Measurements from ENCODE around the gene MAN2B2. TPM values are rescaled to one million over a fixed set of nuclear protein-coding genes. Genes with fewer than 3 reads are reported as not detected.
"Not testable (repeated sequence)": the region's sequence is repeated elsewhere in the genome, so short reads cannot be mapped to it uniquely, and the experiment has no call there.

Gene MAN2B2
- total and polyA plus RNA-seq, 9 of the 15 experiments (the other 6 are each of a cell fraction or from before 2014, with no cell fraction given) = 0.21 to 8.8 (median 3.7) TPM

DNA sequence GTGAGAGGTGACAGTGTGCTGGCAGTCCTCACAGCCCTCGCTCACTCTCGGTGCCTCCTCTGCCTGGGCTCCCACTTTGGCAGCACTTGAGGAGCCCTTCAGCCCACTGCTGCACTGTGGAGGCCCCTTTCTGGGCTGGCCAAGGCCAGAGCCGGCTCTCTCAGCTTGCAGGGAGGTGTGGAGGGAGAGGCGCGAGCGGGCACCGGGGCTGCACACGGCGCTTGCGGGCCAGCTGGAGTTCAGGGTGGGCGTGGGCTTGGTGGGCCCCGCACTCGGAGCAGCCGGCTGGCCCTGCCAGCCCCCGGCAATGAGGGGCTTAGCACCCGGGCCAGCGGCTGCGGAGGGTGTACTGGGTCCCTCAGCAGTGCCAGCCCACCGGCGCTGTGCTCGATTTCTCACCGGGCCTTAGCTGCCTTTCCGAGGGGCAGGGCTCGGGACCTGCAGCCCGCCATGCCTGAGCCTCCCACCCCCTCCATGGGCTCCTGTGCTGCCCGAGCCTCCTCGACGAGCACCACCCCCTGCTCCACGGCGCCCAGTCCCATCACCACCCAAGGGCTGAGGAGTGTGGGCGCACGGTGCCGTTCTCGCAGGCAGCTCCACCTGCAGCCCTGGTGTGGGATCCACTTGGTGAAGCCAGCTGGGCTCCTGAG, 97.7 kb downstream of the MAN2B2 start:
- ATAC-seq; H3K9me3 ChIP-seq (replicated peaks; ENCODE audit: control insufficient read depth, insufficient read depth, low read depth, low read length); FAIRE-seq; H3K9me1 ChIP-seq (ENCODE audit: control insufficient read depth, insufficient read depth, low read length); H3K4me2 ChIP-seq (ENCODE audit: insufficient read depth, low read length); BruUV-seq (replicated peaks); CTCF ChIA-PET (ENCODE audit: low intra/inter-chr PET ratio); in situ Hi-C loops (cut with MboI); H3K27me3 ChIP-seq (ENCODE audit: control insufficient read depth in 2 of 2, insufficient read depth in 2 of 2, low read length in 2 of 2); DNase-seq (ENCODE audit: extremely low read depth in 1 of 4, low spot score in 3 of 4); H3K4me3 ChIP-seq; intact Hi-C loops (cut with micrococcal nuclease); H3K9ac ChIP-seq (ENCODE audit: insufficient read depth in 1 of 2, low read depth in 2 of 2, low read length in 2 of 2): not testable (repeated sequence)
- peaks cover 28% of the 10 kb centered on the region; the same call in 1 of the 2 replicates for H4K20me1 ChIP-seq (replicated peaks; ENCODE audit: control insufficient read depth, insufficient read depth, low read length)
- H3K27ac ChIP-seq (ENCODE audit: extremely low read depth, low read depth, low read length) = peak overlapping the region; percentile 56
- peaks cover 26 to 33% of the 10 kb centered on the region in 2 experiments for H3K4me1 ChIP-seq (replicated peaks in 1 of 2; ENCODE audit: control insufficient read depth in 2 of 2, insufficient read depth in 2 of 2, low read length in 2 of 2)
- POLR2A ChIA-PET = interaction anchor here (0.7 to 5.4 kb wide), 17 partner anchors 8 to 240 kb away, joined by 3 to 40 read pairs (median 8); partner anchors contain the start of genes MAN2B2, MRFAP1 and S100P
- peaks cover 29% of the 10 kb centered on the region for H3K36me3 ChIP-seq (ENCODE audit: control insufficient read depth, insufficient read depth, low read length)
- 95% methylated on average over 8 of the region's 34 CpGs for WGBS (ENCODE audit: insufficient coverage, low coverage, missing lambda C conversion rate)
- H2AFZ ChIP-seq (ENCODE audit: low read depth, low read length) = 0 out of 2 replicates have a peak overlapping the region, but pooled peaks have one; percentile 56
- TF ChIP-seq TRIM24 (IDR thresholded peaks at IDR 0.05) = 0 out of 4 replicates have a peak, but pooled peaks of 1 of the 2 experiments have one; percentile 42
- 0 out of 2 replicates have a peak, but pooled peaks have one; percentile 46 for TF ChIP-seq CBX1 (IDR thresholded peaks at IDR 0.05; ENCODE audit: low read depth)
- H3K79me2 ChIP-seq (ENCODE audit: control insufficient read depth, insufficient read depth, low read length) = peaks cover 38% of the 10 kb centered on the region

Other genes with a start within 250 kb of the MAN2B2 start
- gene PPP2R2C, start 102.6 kb upstream of the MAN2B2 start, total RNA-seq (2014; rRNA removed) = not detected in 2 replicates
- gene PPP2R2C, start 102.6 kb upstream of the MAN2B2 start, total RNA-seq (2014; rRNA removed; fragmentation: Illumina TruSeq; extraction: Trizol) = not detected in 2 replicates
- not detected in 2 replicates for gene PPP2R2C, start 102.6 kb upstream of the MAN2B2 start, total RNA-seq (2015; rRNA removed; fragmentation: Illumina TruSeq; extraction: Trizol)
- gene PPP2R2C, start 102.6 kb upstream of the MAN2B2 start, total RNA-seq (2021) = 0.04 TPM in 1 of 2 replicates, not detected in the other
- gene PPP2R2C, start 102.6 kb upstream of the MAN2B2 start, polyA plus RNA-seq (2011; rRNA removed) = 0.06 TPM in 1 of 2 replicates, not detected in the other
- not detected in 2 replicates for gene PPP2R2C, start 102.6 kb upstream of the MAN2B2 start, polyA plus RNA-seq (2014; fragmentation: Illumina TruSeq; extraction: Trizol)
- gene PPP2R2C, start 102.6 kb upstream of the MAN2B2 start, polyA plus RNA-seq (2014; fragmentation: Nextera tagmentation; extraction: Ambion mirVana) = not detected
- gene PPP2R2C, start 102.6 kb upstream of the MAN2B2 start, polyA plus RNA-seq (2014; rRNA removed) = not detected in 2 replicates
- 147 and 234 TPM in 2 replicates for gene MRFAP1, start 65.5 kb downstream of the MAN2B2 start, total RNA-seq (2014; rRNA removed)
- 151 and 173 TPM in 2 replicates for gene MRFAP1, start 65.5 kb downstream of the MAN2B2 start, total RNA-seq (2014; rRNA removed; fragmentation: Illumina TruSeq; extraction: Trizol)
- 163 and 171 TPM in 2 replicates for gene MRFAP1, start 65.5 kb downstream of the MAN2B2 start, total RNA-seq (2015; rRNA removed; fragmentation: Illumina TruSeq; extraction: Trizol)
- 257 and 270 TPM in 2 replicates for gene MRFAP1, start 65.5 kb downstream of the MAN2B2 start, total RNA-seq (2021)
- 123 and 143 TPM in 2 replicates for gene MRFAP1, start 65.5 kb downstream of the MAN2B2 start, polyA plus RNA-seq (2011; rRNA removed)
- gene MRFAP1, start 65.5 kb downstream of the MAN2B2 start, polyA plus RNA-seq (2014; fragmentation: Illumina TruSeq; extraction: Trizol) = 185 and 221 TPM in 2 replicates
- gene MRFAP1, start 65.5 kb downstream of the MAN2B2 start, polyA plus RNA-seq (2014; fragmentation: Nextera tagmentation; extraction: Ambion mirVana) = 10 to 100 TPM; 46.0 to 59.9 TPM
- 251 and 255 TPM in 2 replicates for gene MRFAP1, start 65.5 kb downstream of the MAN2B2 start, polyA plus RNA-seq (2014; rRNA removed)
- gene S100P, start 118.7 kb downstream of the MAN2B2 start, total RNA-seq (2014; rRNA removed) = 5.8 and 7.5 TPM in 2 replicates
- gene S100P, start 118.7 kb downstream of the MAN2B2 start, total RNA-seq (2014; rRNA removed; fragmentation: Illumina TruSeq; extraction: Trizol) = 7.4 and 13.7 TPM in 2 replicates
- 7.2 and 7.5 TPM in 2 replicates for gene S100P, start 118.7 kb downstream of the MAN2B2 start, total RNA-seq (2015; rRNA removed; fragmentation: Illumina TruSeq; extraction: Trizol)
- 13.2 and 16.8 TPM in 2 replicates for gene S100P, start 118.7 kb downstream of the MAN2B2 start, total RNA-seq (2021)
- gene S100P, start 118.7 kb downstream of the MAN2B2 start, polyA plus RNA-seq (2011; rRNA removed) = 2.7 and 4.1 TPM in 2 replicates
- 6.9 and 7.4 TPM in 2 replicates for gene S100P, start 118.7 kb downstream of the MAN2B2 start, polyA plus RNA-seq (2014; fragmentation: Illumina TruSeq; extraction: Trizol)
- gene S100P, start 118.7 kb downstream of the MAN2B2 start, polyA plus RNA-seq (2014; fragmentation: Nextera tagmentation; extraction: Ambion mirVana) = 10 to 100 TPM; 21.0 to 23.8 TPM
- 5.5 and 5.7 TPM in 2 replicates for gene S100P, start 118.7 kb downstream of the MAN2B2 start, polyA plus RNA-seq (2014; rRNA removed)
- gene MRFAP1L1, start 134.7 kb downstream of the MAN2B2 start, total RNA-seq (2014; rRNA removed) = 74.2 and 78.8 TPM in 2 replicates
- gene MRFAP1L1, start 134.7 kb downstream of the MAN2B2 start, total RNA-seq (2014; rRNA removed; fragmentation: Illumina TruSeq; extraction: Trizol) = 85.7 and 86.2 TPM in 2 replicates
- gene MRFAP1L1, start 134.7 kb downstream of the MAN2B2 start, total RNA-seq (2015; rRNA removed; fragmentation: Illumina TruSeq; extraction: Trizol) = 83.3 and 90.6 TPM in 2 replicates
- 51.3 and 53.6 TPM in 2 replicates for gene MRFAP1L1, start 134.7 kb downstream of the MAN2B2 start, total RNA-seq (2021)
- 59.5 and 83.8 TPM in 2 replicates for gene MRFAP1L1, start 134.7 kb downstream of the MAN2B2 start, polyA plus RNA-seq (2011; rRNA removed)
- gene MRFAP1L1, start 134.7 kb downstream of the MAN2B2 start, polyA plus RNA-seq (2014; fragmentation: Illumina TruSeq; extraction: Trizol) = 74.8 and 87.6 TPM in 2 replicates
- gene MRFAP1L1, start 134.7 kb downstream of the MAN2B2 start, polyA plus RNA-seq (2014; fragmentation: Nextera tagmentation; extraction: Ambion mirVana) = 10 to 100 TPM; 37.6 to 48.1 TPM
- gene MRFAP1L1, start 134.7 kb downstream of the MAN2B2 start, polyA plus RNA-seq (2014; rRNA removed) = 104 and 111 TPM in 2 replicates
- gene BLOC1S4, start 141.0 kb downstream of the MAN2B2 start, total RNA-seq (2014; rRNA removed) = 31.6 and 38.3 TPM in 2 replicates
- gene BLOC1S4, start 141.0 kb downstream of the MAN2B2 start, total RNA-seq (2014; rRNA removed; fragmentation: Illumina TruSeq; extraction: Trizol) = 10.0 and 11.2 TPM in 2 replicates
- 10.5 and 10.8 TPM in 2 replicates for gene BLOC1S4, start 141.0 kb downstream of the MAN2B2 start, total RNA-seq (2015; rRNA removed; fragmentation: Illumina TruSeq; extraction: Trizol)
- gene BLOC1S4, start 141.0 kb downstream of the MAN2B2 start, total RNA-seq (2021) = 29.4 and 31.1 TPM in 2 replicates
- 21.0 and 25.5 TPM in 2 replicates for gene BLOC1S4, start 141.0 kb downstream of the MAN2B2 start, polyA plus RNA-seq (2011; rRNA removed)
- gene BLOC1S4, start 141.0 kb downstream of the MAN2B2 start, polyA plus RNA-seq (2014; fragmentation: Illumina TruSeq; extraction: Trizol) = 10.3 and 15.0 TPM in 2 replicates
- 1 to 10 TPM; 3.1 to 3.9 TPM for gene BLOC1S4, start 141.0 kb downstream of the MAN2B2 start, polyA plus RNA-seq (2014; fragmentation: Nextera tagmentation; extraction: Ambion mirVana)
- 30.9 and 37.3 TPM in 2 replicates for gene BLOC1S4, start 141.0 kb downstream of the MAN2B2 start, polyA plus RNA-seq (2014; rRNA removed)
- gene KIAA0232, start 207.5 kb downstream of the MAN2B2 start, total RNA-seq (2014; rRNA removed) = 9.0 and 9.5 TPM in 2 replicates
- gene KIAA0232, start 207.5 kb downstream of the MAN2B2 start, total RNA-seq (2014; rRNA removed; fragmentation: Illumina TruSeq; extraction: Trizol) = 16.0 and 18.7 TPM in 2 replicates
- 13.0 and 13.6 TPM in 2 replicates for gene KIAA0232, start 207.5 kb downstream of the MAN2B2 start, total RNA-seq (2015; rRNA removed; fragmentation: Illumina TruSeq; extraction: Trizol)
- 14.7 TPM in 2 replicates for gene KIAA0232, start 207.5 kb downstream of the MAN2B2 start, total RNA-seq (2021)
- 17.4 and 17.9 TPM in 2 replicates for gene KIAA0232, start 207.5 kb downstream of the MAN2B2 start, polyA plus RNA-seq (2011; rRNA removed)
- 11.8 and 13.0 TPM in 2 replicates for gene KIAA0232, start 207.5 kb downstream of the MAN2B2 start, polyA plus RNA-seq (2014; fragmentation: Illumina TruSeq; extraction: Trizol)
- 1 to 10 TPM; 3.5 to 4.2 TPM for gene KIAA0232, start 207.5 kb downstream of the MAN2B2 start, polyA plus RNA-seq (2014; fragmentation: Nextera tagmentation; extraction: Ambion mirVana)
- 10.1 and 11.9 TPM in 2 replicates for gene KIAA0232, start 207.5 kb downstream of the MAN2B2 start, polyA plus RNA-seq (2014; rRNA removed)

Measured in K562 (cell line).